HEK293 (cell line): ENCODE measurements around the gene SEPTIN3.

Source experiments
- CTCF ChIA-PET: fragments of 350-600 bp; formaldehyde crosslinking; extraction: SDS; loops from one replicate; lab custom pipeline; 2021; ENCODE audit warnings: antibody characterized with exemption; lab: Yijun Ruan, JAX
- POLR2A ChIA-PET: fragments of 300-600 bp; formaldehyde crosslinking; extraction: SDS; loops from one replicate; lab custom pipeline; 2020; ENCODE audit warnings: antibody characterized with exemption, inconsistent platforms; lab: Yijun Ruan, JAX
- H3K27ac ChIP-seq: fragments of 200-500 bp; sonication (Bioruptor generic); 2 replicates; pipeline ENCODE4 v1.5.1; 2014; ENCODE audit warnings: low read depth, low read length, control low read depth, inconsistent platforms; ENCODE audit errors: extremely low read depth
- H3K36me3 ChIP-seq, 2 experiments: fragments of 200-500 bp in 1 of 2; sonication (Bioruptor generic) in 1 of 2; 1 replicate in 1 of 2; 2 replicates in 1 of 2; pipeline ENCODE4 v1.5.1; 2014 to 2017; ENCODE audit warnings: inconsistent platforms in 2 of 2, low read length in 2 of 2; ENCODE audit not compliant: control insufficient read depth in 2 of 2, insufficient read depth in 1 of 2
- H3K4me1 ChIP-seq: fragments of 200-500 bp; sonication (Bioruptor generic); 2 replicates; pipeline ENCODE4 v1.5.1; 2014; ENCODE audit warnings: mild to moderate bottlenecking, low read length, inconsistent platforms; ENCODE audit not compliant: control insufficient read depth, insufficient read depth
- H3K4me3 ChIP-seq: 2 replicates; pipeline ENCODE4 v1.5.1; 2011; ENCODE audit warnings: low read depth, mild to moderate bottlenecking, control low read depth, low read length, moderate library complexity
- H3K9me3 ChIP-seq: fragments of 200-500 bp; sonication (Bioruptor generic); 2 replicates; pipeline ENCODE4 v1.5.1; 2014; ENCODE audit warnings: low read depth, low read length, inconsistent platforms; ENCODE audit not compliant: control insufficient read depth, insufficient read depth
- CTCF ChIP-seq: fragments of 450-650 bp; formaldehyde crosslinking; IDR thresholded peaks from 2 replicates; pipeline ENCODE4 v1.5.1; 2016; ENCODE audit warnings: missing biosample characterization, missing genetic modification characterization
- KLF1 ChIP-seq: fragments of 450-650 bp; formaldehyde crosslinking; IDR thresholded peaks from 2 replicates; pipeline ENCODE4 v1.5.1; 2016; ENCODE audit warnings: missing biosample characterization, missing genetic modification characterization
- KLF17 ChIP-seq: fragments of 450-650 bp; formaldehyde crosslinking; IDR thresholded peaks from 2 replicates; pipeline ENCODE4 v1.5.1; 2016; ENCODE audit warnings: missing biosample characterization, missing genetic modification characterization
- MEIS1 ChIP-seq: sonication (generic); formaldehyde crosslinking; IDR thresholded peaks from 2 replicates; pipeline ENCODE4 v1.8.1; 2022; ENCODE audit warnings: missing genetic modification reagents, mild to moderate bottlenecking, borderline replicate concordance
- OVOL3 ChIP-seq: fragments of 450-650 bp; formaldehyde crosslinking; IDR thresholded peaks from 2 replicates; pipeline ENCODE4 v1.5.1; 2016; ENCODE audit warnings: missing biosample characterization, missing genetic modification characterization
- PRDM1 ChIP-seq: fragments of 450-650 bp; formaldehyde crosslinking; IDR thresholded peaks from 2 replicates; pipeline ENCODE4; 2016; ENCODE audit warnings: missing biosample characterization, missing genetic modification characterization
- REST ChIP-seq: fragments of 450-650 bp; formaldehyde crosslinking; IDR thresholded peaks from 2 replicates; pipeline ENCODE4 v1.5.1; 2016; ENCODE audit warnings: missing biosample characterization, missing genetic modification characterization
- TCF7L2 ChIP-seq: IDR thresholded peaks from 2 replicates; pipeline ENCODE4 v1.6.1; 2011; ENCODE audit warnings: low read depth, mild to moderate bottlenecking, inconsistent platforms, low read length, moderate library complexity, borderline replicate concordance
- ZBTB26 ChIP-seq: fragments of 450-650 bp; formaldehyde crosslinking; optimal IDR thresholded peaks from 2 replicates; pipeline ENCODE3; 2016; ENCODE audit warnings: missing biosample characterization, mild to moderate bottlenecking, missing genetic modification characterization
- ZNF112 ChIP-seq: fragments of 450-650 bp; formaldehyde crosslinking; IDR thresholded peaks from 2 replicates; pipeline ENCODE4 v1.5.0; 2017; ENCODE audit warnings: missing biosample characterization, missing genetic modification characterization
- ZNF114 ChIP-seq: fragments of 450-650 bp; formaldehyde crosslinking; IDR thresholded peaks from 2 replicates; pipeline ENCODE4 v1.5.0; 2017; ENCODE audit warnings: missing biosample characterization, missing genetic modification characterization
- ZNF184 ChIP-seq: fragments of 450-650 bp; IDR thresholded peaks from 2 replicates; pipeline ENCODE4 v1.5.1; 2018; ENCODE audit warnings: missing biosample characterization, mild to moderate bottlenecking, missing genetic modification characterization
- ZNF350 ChIP-seq: fragments of 450-650 bp; formaldehyde crosslinking; IDR thresholded peaks from 2 replicates; pipeline ENCODE4 v1.5.0; 2017; ENCODE audit warnings: missing biosample characterization, mild to moderate bottlenecking, missing genetic modification characterization
- ZNF544 ChIP-seq: fragments of 450-650 bp; formaldehyde crosslinking; IDR thresholded peaks from 2 replicates; pipeline ENCODE4 v1.5.0; 2017; ENCODE audit warnings: missing biosample characterization, missing genetic modification characterization
- ZNF621 ChIP-seq: fragments of 450-650 bp; formaldehyde crosslinking; IDR thresholded peaks from 2 replicates; pipeline ENCODE4 v1.5.1; 2017; ENCODE audit warnings: missing biosample characterization, missing genetic modification characterization
- ZNF626 ChIP-seq: fragments of 450-650 bp; sonication (Bioruptor Pico); formaldehyde crosslinking; IDR thresholded peaks from 2 replicates; pipeline ENCODE4 v1.5.1; 2018; ENCODE audit warnings: missing biosample characterization, missing genetic modification characterization, inconsistent platforms
- ZNF639 ChIP-seq: fragments of 450-650 bp; formaldehyde crosslinking; IDR thresholded peaks from 2 replicates; pipeline ENCODE4 v1.5.1; 2016; ENCODE audit warnings: missing biosample characterization, missing genetic modification characterization
- ZNF664 ChIP-seq: fragments of 450-650 bp; formaldehyde crosslinking; IDR thresholded peaks from 2 replicates; pipeline ENCODE4 v1.5.1; 2016; ENCODE audit warnings: missing biosample characterization, missing genetic modification characterization
- ZNF670 ChIP-seq: fragments of 450-650 bp; formaldehyde crosslinking; IDR thresholded peaks from 2 replicates; pipeline ENCODE4 v1.5.1; 2016; ENCODE audit warnings: missing biosample characterization, missing genetic modification characterization, low read depth
- ZNF776 ChIP-seq: fragments of 450-650 bp; formaldehyde crosslinking; IDR thresholded peaks from 2 replicates; pipeline ENCODE4 v1.5.0; 2017; ENCODE audit warnings: missing biosample characterization, missing genetic modification characterization, borderline replicate concordance
- ZNF777 ChIP-seq: fragments of 450-650 bp; formaldehyde crosslinking; IDR thresholded peaks from 2 replicates; pipeline ENCODE4 v1.5.1; 2017; ENCODE audit warnings: missing biosample characterization, missing genetic modification characterization, borderline replicate concordance
- ZNF791 ChIP-seq: fragments of 450-650 bp; formaldehyde crosslinking; IDR thresholded peaks from 2 replicates; pipeline ENCODE4 v1.5.1; 2016; ENCODE audit warnings: missing biosample characterization, missing genetic modification characterization
- ZSCAN16 ChIP-seq: fragments of 450-650 bp; formaldehyde crosslinking; IDR thresholded peaks from 2 replicates; pipeline ENCODE4 v1.5.1; 2016; ENCODE audit warnings: missing biosample characterization, missing genetic modification characterization
- TF ChIP-seq, protein P1 (sequence below): fragments of 450-650 bp; formaldehyde crosslinking; IDR thresholded peaks from 2 replicates; pipeline ENCODE4 v1.5.1; 2017; ENCODE audit warnings: missing biosample characterization, missing genetic modification characterization

SEPTIN3 gene

GRCh38 chr22:41968601-41969000, 642 bp upstream of the SEPTIN3 start:
- no peaks in the 10 kb centered on the region for H3K36me3 ChIP-seq
- TF ChIP-seq ZNF777 (tag by site-specific recombination) (no peak), ZNF639 (tag by site-specific recombination) (no peak), ZNF621 (no peak), ZNF664 (peak; percentile 80), ZNF791 (tag by site-specific recombination) (no peak), KLF1 (0 out of 2 replicates have a peak, but pooled peaks have one; percentile 13), ZNF114 (tag by site-specific recombination) (no peak)
- H3K9me3 ChIP-seq: no peaks in the 10 kb centered on the region
- H3K4me3 ChIP-seq: no peak overlapping the region
- H3K27ac ChIP-seq: no peak overlapping the region
- ChIA-PET POLR2A (interaction anchor here (0.6 to 3.2 kb wide), 4 partner anchors 22 to 410 kb away, joined by 3 to 11 read pairs (median 6); partner anchors contain the start of genes CENPM, NAGA and NDUFA6), CTCF (interaction anchor here (0.8 to 2.4 kb wide), 7 partner anchors 9 to 149 kb away, joined by 3 to 16 read pairs (median 4); partner anchors contain the start of genes CENPM and NDUFA6)
- peaks cover 11% of the 10 kb centered on the region for H3K4me1 ChIP-seq

GRCh38 chr22:41970601-41971000, 1.4 kb downstream of the SEPTIN3 start:
- H3K27ac ChIP-seq: no peak overlapping the region
- H3K36me3 ChIP-seq: no peaks in the 10 kb centered on the region
- peaks cover 11% of the 10 kb centered on the region for H3K4me1 ChIP-seq
- ChIA-PET POLR2A (interaction anchor here (3.2 kb wide), 1 partner anchor 120 kb away, joined by 11 read pairs; the partner anchor contains the start of gene NDUFA6), CTCF (interaction anchor here (0.6 to 1.2 kb wide), 2 partner anchors 14 to 273 kb away, joined by 3 to 4 read pairs; no protein-coding TSS in a partner anchor)
- H3K9me3 ChIP-seq: no peaks in the 10 kb centered on the region
- no peak overlapping the region for H3K4me3 ChIP-seq
- TF ChIP-seq TCF7L2 (no peak), ZBTB26 (tag by site-specific recombination) (no peak), ZNF626 (tag by site-specific recombination) (no peak), ZNF112 (no peak), CTCF (tag by site-specific recombination) (no peak), MEIS1 (CRISPR knock-in tag) (no peak), OVOL3 (no peak), KLF17 (tag by site-specific recombination) (no peak), PRDM1 (tag by site-specific recombination) (no peak), ZNF350 (no peak), ZNF670 (tag by site-specific recombination) (no peak), ZNF184 (tag by site-specific recombination) (no peak), ZNF776 (tag by site-specific recombination) (no peak), ZSCAN16 (no peak), ZNF544 (tag by site-specific recombination) (no peak), REST (tag by site-specific recombination) (no peak)
- TF ChIP-seq, protein P1, sequence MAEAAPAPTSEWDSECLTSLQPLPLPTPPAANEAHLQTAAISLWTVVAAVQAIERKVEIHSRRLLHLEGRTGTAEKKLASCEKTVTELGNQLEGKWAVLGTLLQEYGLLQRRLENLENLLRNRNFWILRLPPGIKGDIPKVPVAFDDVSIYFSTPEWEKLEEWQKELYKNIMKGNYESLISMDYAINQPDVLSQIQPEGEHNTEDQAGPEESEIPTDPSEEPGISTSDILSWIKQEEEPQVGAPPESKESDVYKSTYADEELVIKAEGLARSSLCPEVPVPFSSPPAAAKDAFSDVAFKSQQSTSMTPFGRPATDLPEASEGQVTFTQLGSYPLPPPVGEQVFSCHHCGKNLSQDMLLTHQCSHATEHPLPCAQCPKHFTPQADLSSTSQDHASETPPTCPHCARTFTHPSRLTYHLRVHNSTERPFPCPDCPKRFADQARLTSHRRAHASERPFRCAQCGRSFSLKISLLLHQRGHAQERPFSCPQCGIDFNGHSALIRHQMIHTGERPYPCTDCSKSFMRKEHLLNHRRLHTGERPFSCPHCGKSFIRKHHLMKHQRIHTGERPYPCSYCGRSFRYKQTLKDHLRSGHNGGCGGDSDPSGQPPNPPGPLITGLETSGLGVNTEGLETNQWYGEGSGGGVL (tag by site-specific recombination): no peak
